NB4 (cell line): ENCODE measurements around the gene TEX264.

Experiments used
- DNase-seq: peaks from one replicate; pipeline ENCODE4 v3.0.0; 2010; ENCODE audit warnings: low read depth
- H3K4me3 ChIP-seq: one replicate; pipeline ENCODE4 v1.5.1; 2011; ENCODE audit warnings: mild to moderate bottlenecking, low read depth, low read length, moderate library complexity
- MYC ChIP-seq: IDR thresholded peaks from 2 replicates; pipeline ENCODE4 v1.6.1; 2011; ENCODE audit warnings: low read depth, low read length
- POLR2A ChIP-seq: IDR thresholded peaks from 2 replicates; pipeline ENCODE4 v1.6.1; 2011; ENCODE audit warnings: mild to moderate bottlenecking; ENCODE audit not compliant: insufficient read length; ENCODE audit errors: extremely low read depth
- TF ChIP-seq, protein P1 (sequence below): IDR thresholded peaks from one replicate; pipeline ENCODE4 v1.5.1; 2012; ENCODE audit warnings: low read depth, low read length
- TF ChIP-seq, protein P2 (sequence below): IDR thresholded peaks from 2 replicates; pipeline ENCODE4 v1.6.1; 2011; ENCODE audit warnings: low read depth, low read length

Gene TEX264

DNA sequence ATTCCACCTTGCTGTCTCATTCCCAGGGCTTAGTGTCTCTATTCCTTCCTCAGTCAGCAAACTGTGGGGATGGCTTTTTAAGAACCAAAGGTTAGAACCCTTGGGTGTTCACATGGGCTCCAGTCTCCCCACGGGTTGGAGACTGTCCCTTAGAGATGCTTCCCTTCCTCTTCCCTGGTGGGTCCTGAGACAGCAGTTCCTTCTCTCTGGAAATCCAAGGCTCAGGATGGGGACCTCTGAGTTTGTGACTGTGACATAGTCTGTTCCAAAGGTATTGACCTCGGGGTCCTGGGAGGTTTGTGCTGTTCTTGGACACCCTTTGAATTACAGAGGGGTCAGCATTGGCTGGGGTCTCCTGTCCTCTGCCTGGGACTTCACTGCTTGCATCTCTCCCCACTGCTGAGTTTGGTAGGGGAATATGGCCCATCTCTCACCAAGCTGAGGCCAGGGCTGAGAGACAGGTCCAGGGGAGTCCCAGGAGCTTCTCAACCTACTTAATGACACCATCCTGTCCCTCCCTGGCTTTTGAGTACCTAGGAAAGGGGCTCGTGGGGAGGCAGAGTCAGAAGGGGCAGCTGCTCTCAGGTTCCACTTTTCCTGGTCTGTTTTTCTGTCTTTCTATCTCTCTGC is 37.3 kb downstream of the TEX264 start:
- no peak overlapping the region for H3K4me3 ChIP-seq
- TF ChIP-seq, protein P1, sequence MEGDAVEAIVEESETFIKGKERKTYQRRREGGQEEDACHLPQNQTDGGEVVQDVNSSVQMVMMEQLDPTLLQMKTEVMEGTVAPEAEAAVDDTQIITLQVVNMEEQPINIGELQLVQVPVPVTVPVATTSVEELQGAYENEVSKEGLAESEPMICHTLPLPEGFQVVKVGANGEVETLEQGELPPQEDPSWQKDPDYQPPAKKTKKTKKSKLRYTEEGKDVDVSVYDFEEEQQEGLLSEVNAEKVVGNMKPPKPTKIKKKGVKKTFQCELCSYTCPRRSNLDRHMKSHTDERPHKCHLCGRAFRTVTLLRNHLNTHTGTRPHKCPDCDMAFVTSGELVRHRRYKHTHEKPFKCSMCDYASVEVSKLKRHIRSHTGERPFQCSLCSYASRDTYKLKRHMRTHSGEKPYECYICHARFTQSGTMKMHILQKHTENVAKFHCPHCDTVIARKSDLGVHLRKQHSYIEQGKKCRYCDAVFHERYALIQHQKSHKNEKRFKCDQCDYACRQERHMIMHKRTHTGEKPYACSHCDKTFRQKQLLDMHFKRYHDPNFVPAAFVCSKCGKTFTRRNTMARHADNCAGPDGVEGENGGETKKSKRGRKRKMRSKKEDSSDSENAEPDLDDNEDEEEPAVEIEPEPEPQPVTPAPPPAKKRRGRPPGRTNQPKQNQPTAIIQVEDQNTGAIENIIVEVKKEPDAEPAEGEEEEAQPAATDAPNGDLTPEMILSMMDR = no peak
- TF ChIP-seq, protein P2, sequence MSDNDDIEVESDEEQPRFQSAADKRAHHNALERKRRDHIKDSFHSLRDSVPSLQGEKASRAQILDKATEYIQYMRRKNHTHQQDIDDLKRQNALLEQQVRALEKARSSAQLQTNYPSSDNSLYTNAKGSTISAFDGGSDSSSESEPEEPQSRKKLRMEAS = no peak
- TF ChIP-seq POLR2A (no peak), MYC (no peak)
- no peak for DNase-seq

DNA sequence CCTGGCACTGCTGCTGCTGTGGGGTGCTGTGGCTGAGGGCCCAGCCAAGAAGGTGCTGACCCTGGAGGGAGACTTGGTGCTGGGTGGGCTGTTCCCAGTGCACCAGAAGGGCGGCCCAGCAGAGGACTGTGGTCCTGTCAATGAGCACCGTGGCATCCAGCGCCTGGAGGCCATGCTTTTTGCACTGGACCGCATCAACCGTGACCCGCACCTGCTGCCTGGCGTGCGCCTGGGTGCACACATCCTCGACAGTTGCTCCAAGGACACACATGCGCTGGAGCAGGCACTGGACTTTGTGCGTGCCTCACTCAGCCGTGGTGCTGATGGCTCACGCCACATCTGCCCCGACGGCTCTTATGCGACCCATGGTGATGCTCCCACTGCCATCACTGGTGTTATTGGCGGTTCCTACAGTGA is 38.0 kb downstream of the TEX264 start:
- DNase-seq = no peak
- H3K4me3 ChIP-seq = no peak overlapping the region
- TF ChIP-seq MYC (no peak), POLR2A (no peak)
- TF ChIP-seq, protein P2 = no peak
- TF ChIP-seq, protein P1 = no peak

DNA sequence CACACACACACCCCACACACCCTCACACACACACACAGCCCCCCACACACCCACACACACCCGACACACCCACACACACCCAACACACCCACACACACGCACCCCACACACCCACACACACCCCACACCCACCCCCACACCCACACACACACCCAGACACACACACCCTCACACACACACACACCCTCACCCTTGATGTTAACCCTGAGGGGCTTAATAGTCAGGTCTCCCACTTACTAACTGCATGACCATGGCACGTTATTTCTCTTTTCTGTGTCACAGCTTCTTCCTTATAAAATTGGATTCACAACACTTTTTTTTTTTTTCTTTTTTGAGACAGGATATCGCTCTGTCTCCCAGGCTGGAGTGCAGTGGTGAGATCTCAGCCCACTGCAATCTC is 38.6 kb downstream of the TEX264 start:
- TF ChIP-seq, protein P1 = no peak
- TF ChIP-seq, protein P2 = no peak
- no peak for TF ChIP-seq MYC
- no peak for DNase-seq
- no peak overlapping the region for H3K4me3 ChIP-seq

DNA sequence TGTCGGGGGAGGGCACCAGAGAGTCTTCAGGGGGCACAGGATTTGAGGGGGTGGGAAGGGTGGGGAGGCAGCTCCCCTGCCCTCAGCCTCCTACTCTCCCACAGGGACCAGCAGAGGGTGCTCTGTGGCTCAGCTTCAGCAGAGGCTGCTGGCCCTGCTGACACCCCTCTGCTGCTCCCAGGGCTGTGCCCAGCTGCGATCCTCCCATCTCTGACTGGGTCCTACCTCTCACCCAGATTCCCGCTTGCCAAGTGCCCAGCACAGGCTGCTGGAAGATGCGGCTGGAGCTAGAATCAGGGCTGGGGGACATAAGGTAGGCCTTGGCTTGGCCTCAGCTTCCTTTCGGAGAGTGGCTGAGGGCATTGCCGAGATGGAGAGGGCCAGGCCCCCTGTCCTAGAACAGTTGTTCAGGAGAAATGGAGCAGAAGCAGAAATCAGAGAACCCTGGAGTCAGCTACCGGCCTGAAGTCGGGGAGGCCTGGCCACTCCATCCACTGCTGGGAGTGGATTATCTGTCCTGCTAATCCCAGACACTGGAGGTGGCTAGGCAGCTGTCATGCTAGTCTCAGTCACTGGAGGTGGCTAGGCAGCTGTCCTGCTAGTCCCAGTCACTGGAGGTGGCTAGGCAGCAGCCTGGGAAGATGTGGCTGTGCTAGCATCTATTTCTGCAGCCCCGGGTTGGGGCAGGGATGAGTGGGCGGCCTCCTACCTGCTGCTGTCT is 39.7 kb downstream of the TEX264 start:
- TF ChIP-seq MYC (no peak), POLR2A (no peak)
- TF ChIP-seq, protein P2 = no peak
- TF ChIP-seq, protein P1 = peak; percentile 5
- no peak for DNase-seq
- H3K4me3 ChIP-seq = no peak overlapping the region

DNA sequence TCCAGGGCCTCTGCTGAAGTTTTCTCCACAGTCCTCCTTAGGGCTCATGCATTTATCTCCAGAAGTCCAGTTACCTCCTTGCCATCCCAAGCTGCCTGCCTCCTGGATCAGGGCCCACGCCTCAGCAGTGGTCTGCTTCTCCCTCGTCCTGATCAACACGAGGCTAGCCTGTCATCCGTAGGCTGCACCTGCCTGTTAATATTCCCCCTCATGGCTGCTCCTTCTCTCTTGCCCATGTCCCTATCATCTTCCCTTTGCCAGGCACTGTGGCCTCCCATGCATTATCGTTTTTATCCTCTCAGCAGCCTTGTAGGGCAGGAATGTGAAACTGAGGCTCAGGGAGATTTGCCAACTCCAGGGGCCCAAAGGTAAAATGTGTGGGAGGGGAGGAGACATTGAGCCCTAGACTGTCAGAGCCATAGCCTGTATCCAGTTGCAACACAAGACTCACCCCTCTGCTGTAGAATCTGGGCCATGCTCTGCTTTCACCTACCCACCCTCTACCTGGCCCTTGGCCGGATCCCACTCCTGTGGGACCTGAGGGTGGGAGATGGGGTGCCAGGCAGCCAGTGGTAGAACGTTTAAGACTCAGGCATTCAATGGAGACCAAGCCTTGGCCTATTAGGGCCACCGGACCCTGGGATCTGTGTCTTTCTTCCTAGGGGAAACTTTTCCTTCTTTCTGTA is 40.4 kb downstream of the TEX264 start:
- no peak overlapping the region for H3K4me3 ChIP-seq
- no peak for DNase-seq
- TF ChIP-seq, protein P1 = no peak
- TF ChIP-seq, protein P2 = no peak
- TF ChIP-seq MYC (no peak), POLR2A (no peak)
